Activated CD8-positive, alpha-beta T cell treated with anti-CD3 and anti-CD28 coated beads for 36 hours (primary cell): Measurements from ENCODE around the gene IFT81. TPM values are rescaled to one million over a fixed set of nuclear protein-coding genes. Genes with fewer than 3 reads are reported as not detected.
"Not testable (repeated sequence)": the region's sequence is repeated elsewhere in the genome, so short reads cannot be mapped to it uniquely, and the experiment has no call there.

Experiments
- ATAC-seq: fragments of 200-7000 bp; cut with Tn5 transposase; one replicate; pipeline ENCODE4 v1.10.0; 2021; ENCODE audit warnings: mild to moderate bottlenecking, moderate library complexity
- CTCF ChIA-PET: fragments of 350-600 bp; sonication (Branson Sonifier 250); formaldehyde crosslinking; loops from one replicate; lab custom pipeline; 2021; ENCODE audit warnings: antibody characterized with exemption; lab: Charles Lee
- POLR2A ChIA-PET: fragments of 350-600 bp; sonication (Branson Sonifier 250); formaldehyde crosslinking; loops from one replicate; lab custom pipeline; 2021; ENCODE audit warnings: antibody characterized with exemption; lab: Charles Lee
- DNase-seq: peaks from one replicate; pipeline ENCODE4 v3.0.0-alpha.2; 2020
- H3K27ac Mint-ChIP-seq: one replicate; pipeline ENCODE4 v1.8.0; 2021; ENCODE audit warnings: mild to moderate bottlenecking, mixed read lengths
- H3K27me3 Mint-ChIP-seq: one replicate; pipeline ENCODE4 v1.8.0; 2021; ENCODE audit warnings: mixed read lengths
- H3K36me3 Mint-ChIP-seq: one replicate; pipeline ENCODE4 v1.8.0; 2021; ENCODE audit warnings: low read depth, mixed read lengths
- H3K4me1 Mint-ChIP-seq: one replicate; pipeline ENCODE4 v1.8.0; 2021; ENCODE audit warnings: low read depth, mixed read lengths
- H3K4me3 Mint-ChIP-seq: one replicate; pipeline ENCODE4 v1.8.0; 2021; ENCODE audit warnings: mild to moderate bottlenecking, moderate library complexity, mixed read lengths
- H3K9me3 Mint-ChIP-seq: one replicate; pipeline ENCODE4 v1.8.0; 2021; ENCODE audit warnings: mixed read lengths
- CTCF ChIP-seq: fragments of 200-600 bp; IDR thresholded peaks from one replicate; pipeline ENCODE4 v1.8.0; 2022; ENCODE audit warnings: antibody characterized with exemption, mild to moderate bottlenecking
- intact Hi-C: fragments of 100-400 bp; cut with micrococcal nuclease; formaldehyde crosslinking; loops from one replicate; pipeline ENCODE4 v1.10.0; 2022
- total RNA-seq, 2 experiments: library from RNA; stranded (reverse); gene quantifications; one replicate each; pipeline ENCODE4 v1.2.3, GENCODE V29; 2021

IFT81 gene
- total RNA-seq, 2 experiments from 2014 or later = 1.8 to 2.8 TPM

GRCh38 chr12:110205931-110206330 is 81.8 kb downstream of the IFT81 start:
- no peak for TF ChIP-seq CTCF
- DNase-seq = no peak
- Mint-ChIP-seq H3K9me3 (no peaks in the 10 kb centered on the region), H3K27me3 (no peaks in the 10 kb centered on the region), H3K27ac (no peak overlapping the region), H3K36me3 (no peaks in the 10 kb centered on the region), H3K4me3 (no peak overlapping the region), H3K4me1 (no peaks in the 10 kb centered on the region)
- CTCF ChIA-PET = no interaction called here
- POLR2A ChIA-PET = no interaction called here
- no peak for ATAC-seq
- intact Hi-C loops = no loop called here

DNA sequence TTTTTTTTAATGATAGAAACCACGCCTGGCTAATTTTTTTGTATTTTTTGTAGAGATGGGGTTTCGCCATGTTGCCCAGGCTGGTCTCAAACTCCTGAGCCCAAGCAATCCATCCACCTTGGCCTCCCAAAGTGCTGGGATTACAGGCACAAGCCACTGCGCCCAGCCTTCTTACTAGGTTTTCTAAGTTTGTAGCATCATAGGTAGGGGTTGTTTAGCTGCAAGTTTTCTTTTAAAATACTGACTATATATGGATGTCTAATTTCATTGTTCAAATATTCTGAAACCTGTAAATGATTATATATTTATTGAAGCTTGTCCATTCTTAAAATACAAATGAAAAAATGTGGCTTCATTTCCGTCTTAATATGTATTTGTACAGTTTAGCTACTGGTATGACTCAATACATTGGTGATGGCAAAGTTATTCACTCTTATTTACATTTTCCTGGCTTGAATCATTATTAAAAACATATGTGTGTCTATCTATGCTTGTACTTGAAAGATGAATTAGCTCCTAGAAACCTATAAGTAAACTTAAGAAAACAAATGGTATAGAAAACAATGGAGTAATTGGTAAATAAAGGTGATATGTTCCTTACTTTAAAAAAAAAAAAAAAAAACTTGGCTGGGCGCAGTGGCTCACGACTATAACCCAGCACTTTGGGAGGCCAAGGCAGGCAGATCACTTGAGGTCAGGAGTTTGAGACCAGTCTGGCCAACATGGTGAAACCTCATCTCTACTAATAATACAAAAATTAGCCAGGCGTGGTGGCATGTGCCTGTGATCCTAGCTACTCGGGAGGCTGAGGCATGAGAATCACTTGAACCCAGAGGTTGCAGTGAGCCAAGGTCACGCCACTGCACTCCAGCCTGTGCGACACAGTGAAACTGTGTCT is 87.7 kb downstream of the IFT81 start:
- intact Hi-C loops, H3K4me1 Mint-ChIP-seq, ATAC-seq, H3K9me3 Mint-ChIP-seq, DNase-seq, H3K36me3 Mint-ChIP-seq, H3K27me3 Mint-ChIP-seq, H3K4me3 Mint-ChIP-seq, H3K27ac Mint-ChIP-seq: not testable (repeated sequence)
- ChIA-PET POLR2A (interaction anchor here (0.8 kb wide), 1 partner anchor 8 kb away, joined by 3 read pairs; no protein-coding TSS in a partner anchor), CTCF (interaction anchor here (1.4 kb wide), 1 partner anchor 10 kb away, joined by 3 read pairs; no protein-coding TSS in a partner anchor)

GRCh38 chr12:110217996-110218674 is 94.0 kb downstream of the IFT81 start:
- H3K4me1 Mint-ChIP-seq = no peaks in the 10 kb centered on the region
- no peak overlapping the region for H3K27ac Mint-ChIP-seq
- no peak for ATAC-seq
- H3K4me3 Mint-ChIP-seq = no peak overlapping the region
- H3K36me3 Mint-ChIP-seq = no peaks in the 10 kb centered on the region
- no peaks in the 10 kb centered on the region for H3K27me3 Mint-ChIP-seq
- ChIA-PET CTCF (no interaction called here), POLR2A (no interaction called here)
- TF ChIP-seq CTCF = no peak
- intact Hi-C loops = no loop called here
- peaks cover 2% of the 10 kb centered on the region for H3K9me3 Mint-ChIP-seq
- DNase-seq = no peak

DNA sequence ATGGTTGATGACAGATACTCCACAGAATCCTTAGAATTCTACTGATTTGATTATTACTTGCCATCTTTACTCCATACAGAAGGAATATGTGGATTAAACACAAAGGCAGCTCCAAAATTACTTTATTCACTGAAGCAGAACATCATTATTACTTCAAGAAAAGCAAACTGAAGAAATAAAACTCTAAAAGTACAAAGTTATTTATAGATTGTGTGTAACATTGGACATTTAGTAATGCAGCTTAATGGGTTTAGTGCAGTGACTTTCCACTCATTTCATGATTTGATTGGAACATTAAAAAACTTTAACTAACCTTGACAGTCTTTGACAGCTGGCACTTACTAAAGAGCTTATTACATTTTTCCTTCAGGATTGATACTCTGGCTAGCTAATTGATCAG is 97.9 kb downstream of the IFT81 start:
- H3K36me3 Mint-ChIP-seq = no peaks in the 10 kb centered on the region
- ChIA-PET CTCF (interaction anchor here (0.8 kb wide), 1 partner anchor 10 kb away, joined by 3 read pairs; no protein-coding TSS in a partner anchor), POLR2A (no interaction called here)
- ATAC-seq (no peak), DNase-seq (no peak)
- H3K9me3 Mint-ChIP-seq = no peaks in the 10 kb centered on the region
- no peaks in the 10 kb centered on the region for H3K4me1 Mint-ChIP-seq
- H3K27me3 Mint-ChIP-seq = no peaks in the 10 kb centered on the region
- H3K4me3 Mint-ChIP-seq = no peak overlapping the region
- no peak for TF ChIP-seq CTCF
- intact Hi-C loops = no loop called here
- H3K27ac Mint-ChIP-seq = no peak overlapping the region

- no peaks in the 10 kb centered on the region for H3K4me1 Mint-ChIP-seq
- no peaks in the 10 kb centered on the region for H3K36me3 Mint-ChIP-seq
- TF ChIP-seq CTCF = no peak
- ChIA-PET CTCF (interaction anchor here (0.7 kb wide), 1 partner anchor 142 kb away, joined by 3 read pairs; no protein-coding TSS in a partner anchor), POLR2A (no interaction called here)
- no peaks in the 10 kb centered on the region for H3K9me3 Mint-ChIP-seq
- H3K27me3 Mint-ChIP-seq = no peaks in the 10 kb centered on the region
- intact Hi-C loops = no loop called here
- H3K27ac Mint-ChIP-seq = no peak overlapping the region
- DNase-seq = no peak
- ATAC-seq = no peak
- H3K4me3 Mint-ChIP-seq = no peak overlapping the region
Measured at GRCh38 chr12:110222433-110222832, 98.3 kb downstream of the IFT81 start.
